IPS DF 6.9 (cell line): ENCODE data around the gene SH3RF2.

Source experiments
- DNase-seq: peaks from one replicate; pipeline ENCODE4 v3.0.0-alpha.2; 2013; ENCODE audit warnings: low read depth, low spot score
- H3K27ac ChIP-seq: one replicate; pipeline ENCODE4 v1.5.1; 2013; ENCODE audit warnings: low read length, control low read depth
- H3K27me3 ChIP-seq: 2 replicates; pipeline ENCODE4 v1.6.1; 2013; ENCODE audit warnings: mild to moderate bottlenecking, low read length; ENCODE audit not compliant: control insufficient read depth, insufficient read depth
- H3K36me3 ChIP-seq: 2 replicates; pipeline ENCODE4 v1.6.1; 2013; ENCODE audit warnings: low read length; ENCODE audit not compliant: control insufficient read depth, insufficient read depth
- H3K4me1 ChIP-seq: 2 replicates; pipeline ENCODE4 v1.6.1; 2013; ENCODE audit warnings: low read length; ENCODE audit not compliant: control insufficient read depth, insufficient read depth
- H3K4me3 ChIP-seq: 2 replicates; pipeline ENCODE4 v1.5.1; 2013; ENCODE audit warnings: mild to moderate bottlenecking, low read length
- H3K9me3 ChIP-seq: 2 replicates; pipeline ENCODE4 v1.6.1; 2013; ENCODE audit warnings: low read length, inconsistent platforms; ENCODE audit not compliant: control insufficient read depth, insufficient read depth
- WGBS: extraction: QIAGEN DNeasy Blood & Tissue Kit; methylation state at CpG from one replicate; pipeline ENCODE4 v1.1.7; 2013; ENCODE audit warnings: mixed read lengths, missing lambda C conversion rate; ENCODE audit not compliant: insufficient read length, insufficient coverage; 5-methylcytosine and 5-hydroxymethylcytosine counted together

SH3RF2 gene

GRCh38 chr5:145920542-145921210, 15.7 kb upstream of the SH3RF2 start:
- WGBS: no CpG with 5 or more reads among the region's 1 CpG
- no peak for DNase-seq
- H3K36me3 ChIP-seq: no peaks in the 10 kb centered on the region
- 0 out of 2 replicates have a peak, but pooled peaks cover 3% of the 10 kb centered on the region for H3K4me1 ChIP-seq
- H3K9me3 ChIP-seq: no peaks in the 10 kb centered on the region
- no peak overlapping the region for H3K4me3 ChIP-seq
- no peak overlapping the region for H3K27ac ChIP-seq
- no peaks in the 10 kb centered on the region for H3K27me3 ChIP-seq

- Histone ChIP-seq H3K27ac (no peak overlapping the region), H3K27me3 (no peaks in the 10 kb centered on the region)
- no CpG with 5 or more reads among the region's 2 CpGs for WGBS
These were observed 15.2 kb upstream of the SH3RF2 start for GRCh38 chr5:145921211-145921610.

GRCh38 chr5:145922059-145922458, 14.3 kb upstream of the SH3RF2 start:
- Histone ChIP-seq H3K36me3 (no peaks in the 10 kb centered on the region), H3K9me3 (no peaks in the 10 kb centered on the region), H3K4me3 (no peak overlapping the region), H3K27ac (no peak overlapping the region), H3K4me1 (0 out of 2 replicates have a peak, but pooled peaks cover 3% of the 10 kb centered on the region), H3K27me3 (no peaks in the 10 kb centered on the region)
- no CpG with 5 or more reads among the region's 2 CpGs for WGBS
- no peak for DNase-seq

More at GRCh38 chr5:145921211-145921610, 15.2 kb upstream of the SH3RF2 start:
- Histone ChIP-seq H3K4me1 (0 out of 2 replicates have a peak, but pooled peaks cover 3% of the 10 kb centered on the region), H3K36me3 (no peaks in the 10 kb centered on the region), H3K9me3 (no peaks in the 10 kb centered on the region), H3K4me3 (no peak overlapping the region)
- DNase-seq: no peak

DNA sequence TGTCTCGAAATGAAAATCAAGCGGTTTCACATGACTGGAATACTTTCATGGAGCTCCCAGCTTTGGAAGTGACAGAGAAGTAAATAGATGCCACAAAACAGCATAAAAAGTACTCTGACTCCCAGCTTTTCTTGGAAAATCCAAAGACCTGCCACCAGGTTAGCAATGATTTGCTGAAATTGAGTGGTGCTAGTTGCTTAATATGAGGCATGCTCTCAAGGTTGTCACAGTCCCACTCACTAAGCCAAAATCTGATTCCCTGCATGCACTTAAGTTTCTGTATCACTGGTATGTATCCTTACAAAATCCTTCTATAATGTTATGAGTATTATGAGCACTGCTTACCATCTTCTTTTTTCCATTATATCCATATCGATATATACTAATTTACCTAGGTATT, 13.0 kb upstream of the SH3RF2 start:
- WGBS: no CpG with 5 or more reads among the region's 3 CpGs
- DNase-seq: no peak
- no peak overlapping the region for H3K27ac ChIP-seq

DNA sequence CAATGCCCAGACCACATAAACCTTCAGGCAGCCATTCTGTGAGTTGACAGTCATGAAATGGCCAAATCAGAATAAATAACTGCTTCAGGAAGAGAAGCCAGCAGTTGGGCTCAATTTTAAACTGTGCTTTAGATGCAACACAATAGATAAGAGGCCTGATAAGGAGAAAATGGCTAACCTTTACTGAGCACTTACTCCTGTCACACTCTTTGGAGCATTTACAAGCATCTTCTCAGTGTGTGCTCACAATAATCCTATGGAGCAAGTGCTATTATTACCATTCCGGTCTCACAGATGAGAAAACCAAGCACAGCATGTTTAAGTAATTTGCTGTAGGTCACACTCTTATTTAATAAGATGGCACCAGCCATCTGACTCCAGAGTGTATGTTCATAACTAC, 11.5 kb upstream of the SH3RF2 start:
- no CpG with 5 or more reads among the region's 1 CpG for WGBS
- Histone ChIP-seq H3K36me3 (no peaks in the 10 kb centered on the region), H3K4me1 (no peaks in the 10 kb centered on the region), H3K27ac (no peak overlapping the region), H3K27me3 (no peaks in the 10 kb centered on the region), H3K4me3 (no peak overlapping the region), H3K9me3 (no peaks in the 10 kb centered on the region)
- no peak for DNase-seq

More for the DNA sequence above, 13.0 kb upstream of the SH3RF2 start:
- Histone ChIP-seq H3K4me1 (0 out of 2 replicates have a peak, but pooled peaks cover 3% of the 10 kb centered on the region), H3K9me3 (no peaks in the 10 kb centered on the region), H3K4me3 (no peak overlapping the region), H3K36me3 (no peaks in the 10 kb centered on the region), H3K27me3 (no peaks in the 10 kb centered on the region)

DNA sequence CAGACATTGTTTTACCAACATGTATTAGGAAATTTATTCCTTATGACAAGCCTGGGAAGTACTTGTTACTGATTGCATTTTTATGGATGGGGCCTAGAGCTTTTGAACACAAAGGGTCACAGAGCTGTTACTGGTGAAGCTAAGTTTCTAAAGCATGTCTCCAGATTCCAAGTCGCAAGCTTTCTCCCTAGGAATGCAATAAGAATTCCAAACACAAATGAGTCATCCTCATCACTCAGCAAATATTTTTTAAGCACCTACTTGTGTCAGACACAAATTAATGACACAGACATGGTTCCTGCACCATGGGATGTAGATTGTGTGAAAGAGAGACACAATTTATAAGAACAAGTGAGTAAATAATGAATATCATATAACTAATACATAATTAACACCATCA, 11.0 kb upstream of the SH3RF2 start:
- no CpG with 5 or more reads among the region's 1 CpG for WGBS
- no peak for DNase-seq
- Histone ChIP-seq H3K27ac (no peak overlapping the region), H3K36me3 (no peaks in the 10 kb centered on the region), H3K4me3 (no peak overlapping the region), H3K4me1 (no peaks in the 10 kb centered on the region), H3K9me3 (no peaks in the 10 kb centered on the region), H3K27me3 (no peaks in the 10 kb centered on the region)

DNA sequence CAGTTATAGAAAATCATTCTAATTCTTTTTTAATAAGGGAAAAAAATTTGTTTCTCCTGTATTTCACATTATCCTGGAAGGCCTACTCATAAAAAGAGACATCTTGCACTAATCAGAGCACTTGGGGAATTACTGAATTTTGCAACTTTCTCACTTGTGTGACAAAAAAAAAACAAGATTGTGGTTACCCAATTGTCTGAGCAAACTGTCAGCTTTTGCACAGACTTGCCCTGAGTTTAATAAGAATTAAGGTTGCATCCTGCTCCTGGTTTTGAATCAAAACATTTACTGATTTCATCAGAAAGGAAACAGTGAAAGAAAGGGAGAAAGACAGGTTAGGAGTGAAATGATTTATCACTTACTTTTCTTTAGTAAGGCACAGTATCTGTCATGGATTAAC, 10.6 kb upstream of the SH3RF2 start:
- Histone ChIP-seq H3K27me3 (no peaks in the 10 kb centered on the region), H3K36me3 (no peaks in the 10 kb centered on the region), H3K27ac (no peak overlapping the region), H3K9me3 (no peaks in the 10 kb centered on the region), H3K4me3 (no peak overlapping the region), H3K4me1 (no peaks in the 10 kb centered on the region)
- DNase-seq: no peak

DNA sequence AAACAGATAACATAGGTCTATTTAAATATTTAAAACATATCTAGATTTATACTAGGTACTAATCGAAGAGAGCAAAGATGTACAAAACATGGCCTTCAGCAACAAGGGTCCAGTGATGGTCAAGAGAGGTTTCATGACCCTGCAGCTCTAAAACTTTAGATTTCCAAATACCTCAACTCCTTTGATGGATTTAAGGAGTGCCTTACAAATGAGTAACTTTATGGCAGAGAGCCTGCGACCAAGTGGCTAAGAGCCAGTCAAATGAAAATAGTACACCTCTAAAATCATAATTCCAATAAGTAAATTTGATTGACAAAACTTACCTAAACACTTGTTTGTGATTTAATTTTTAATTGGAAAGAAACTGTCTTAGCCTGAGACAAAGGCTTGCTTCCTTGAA, 4.7 kb upstream of the SH3RF2 start:
- WGBS: no CpG with 5 or more reads among the region's 2 CpGs
- Histone ChIP-seq H3K4me1 (no peaks in the 10 kb centered on the region), H3K4me3 (no peak overlapping the region), H3K9me3 (no peaks in the 10 kb centered on the region), H3K27me3 (no peaks in the 10 kb centered on the region), H3K36me3 (no peaks in the 10 kb centered on the region), H3K27ac (no peak overlapping the region)
- no peak for DNase-seq

- WGBS: no CpG with 5 or more reads among the region's 5 CpGs
- Histone ChIP-seq H3K4me3 (no peak overlapping the region), H3K27ac (no peak overlapping the region), H3K27me3 (no peaks in the 10 kb centered on the region), H3K9me3 (no peaks in the 10 kb centered on the region), H3K36me3 (no peaks in the 10 kb centered on the region), H3K4me1 (peaks cover 6% of the 10 kb centered on the region; the same call in 1 of the 2 replicates)
- no peak for DNase-seq
These were observed 2.1 kb upstream of the SH3RF2 start for GRCh38 chr5:145934276-145934675.

- H3K4me3 ChIP-seq: no peak overlapping the region
- H3K27me3 ChIP-seq: no peaks in the 10 kb centered on the region
- no peak for DNase-seq
- WGBS: no CpG with 5 or more reads among the region's 23 CpGs
- H3K36me3 ChIP-seq: no peaks in the 10 kb centered on the region
- peaks cover 6% of the 10 kb centered on the region; the same call in 1 of the 2 replicates for H3K4me1 ChIP-seq
- no peak overlapping the region for H3K27ac ChIP-seq
- no peaks in the 10 kb centered on the region for H3K9me3 ChIP-seq
These were observed 1.3 kb downstream of the SH3RF2 start for GRCh38 chr5:145937432-145938250.
